GM18867 (cell line): ENCODE data around the gene CDC25C.
"Not testable (repeated sequence)": the region's sequence is repeated elsewhere in the genome, so short reads cannot be mapped to it uniquely, and the experiment has no call there.

ENCODE experiments used
- ATAC-seq: cut with Tn5 transposase; IDR thresholded peaks from one replicate; pipeline ENCODE4 v1.9.1; 2021; ENCODE audit warnings: mild to moderate bottlenecking, moderate library complexity; ENCODE audit not compliant: unreplicated experiment

Gene CDC25C

GRCh38 chr5:138280915-138281314 is 50.7 kb downstream of the CDC25C start:
- no peak for ATAC-seq

GRCh38 chr5:138276402-138277054 is 55.1 kb downstream of the CDC25C start:
- ATAC-seq: no peak

DNA sequence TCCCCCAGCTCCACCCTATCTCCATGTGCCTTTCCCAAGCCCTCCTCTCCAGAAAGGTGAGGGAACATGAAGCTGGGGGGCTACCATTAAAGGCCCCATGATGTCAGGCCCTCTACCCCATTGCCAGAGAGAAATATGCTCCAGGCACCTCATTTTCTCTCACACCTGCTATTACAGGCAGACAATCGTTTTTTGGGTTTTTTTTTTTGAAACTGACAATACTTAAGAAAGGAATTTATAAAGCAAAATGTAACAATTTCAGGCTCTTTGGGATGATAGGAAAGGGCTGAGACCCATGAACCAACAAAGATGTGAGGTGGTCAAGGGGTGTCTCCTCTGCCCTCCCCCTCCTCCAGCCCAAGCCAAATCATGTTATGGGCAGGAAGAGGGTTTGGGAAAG is 55.7 kb downstream of the CDC25C start:
- no peak for ATAC-seq

DNA sequence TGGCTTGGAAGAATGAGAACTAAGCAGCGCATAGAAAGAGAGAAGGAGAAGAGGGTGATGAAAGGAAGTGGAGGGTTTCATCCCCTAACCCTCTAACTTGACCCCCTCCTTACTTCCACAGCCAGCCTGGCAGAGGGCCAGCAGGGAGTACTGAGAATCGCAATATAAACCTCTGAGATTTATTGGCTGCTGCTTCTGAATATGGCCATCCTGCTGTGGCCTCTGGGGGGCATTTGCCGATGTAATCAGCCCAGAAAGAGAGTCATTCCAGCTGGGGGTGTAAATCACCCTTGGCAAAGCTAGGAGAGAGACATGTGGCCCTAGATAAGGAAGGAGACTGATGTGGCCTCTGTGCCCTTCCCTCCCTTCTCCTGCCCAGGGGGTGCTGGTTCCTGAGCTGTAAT is 56.2 kb downstream of the CDC25C start:
- ATAC-seq: no peak

DNA sequence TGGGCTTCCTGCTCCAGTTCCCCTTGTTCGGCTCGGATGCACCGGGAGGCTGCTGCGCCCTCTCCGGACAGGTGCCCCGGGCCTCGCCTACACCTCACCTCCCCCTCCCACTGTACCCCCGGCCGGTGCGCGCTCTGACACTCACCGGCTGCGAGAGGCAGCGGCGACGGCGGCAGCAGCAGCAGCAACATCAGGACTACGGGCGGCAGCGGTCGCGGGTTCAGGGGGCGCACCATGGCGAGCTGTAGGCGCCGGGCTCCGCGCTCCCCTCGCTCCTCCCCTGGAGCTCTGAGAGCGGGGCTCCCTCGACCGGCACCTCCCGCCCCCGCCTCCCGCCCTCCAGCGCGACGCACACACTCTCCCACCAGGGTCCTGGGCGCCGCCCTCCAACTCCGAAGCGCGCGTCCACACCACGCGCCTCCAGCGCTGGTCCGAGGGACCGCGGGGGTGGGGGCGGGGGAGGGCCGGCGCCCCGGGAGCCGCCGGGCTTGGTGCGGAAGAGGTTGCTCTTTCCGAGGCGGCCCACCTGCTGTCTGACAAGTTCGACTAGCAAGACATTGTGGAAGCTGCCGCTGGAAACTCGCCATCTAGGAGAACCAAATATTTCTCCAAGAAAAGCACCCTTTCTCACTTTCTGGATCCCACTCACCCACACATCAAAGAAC is 57.3 kb downstream of the CDC25C start, which contains the start of gene GFRA3:
Gene GFRA3 (minus strand): TSS at position 433 of the 665 bp plus-strand sequence. CDS start 197 bp downstream, at position 236.
- no peak for ATAC-seq

DNA sequence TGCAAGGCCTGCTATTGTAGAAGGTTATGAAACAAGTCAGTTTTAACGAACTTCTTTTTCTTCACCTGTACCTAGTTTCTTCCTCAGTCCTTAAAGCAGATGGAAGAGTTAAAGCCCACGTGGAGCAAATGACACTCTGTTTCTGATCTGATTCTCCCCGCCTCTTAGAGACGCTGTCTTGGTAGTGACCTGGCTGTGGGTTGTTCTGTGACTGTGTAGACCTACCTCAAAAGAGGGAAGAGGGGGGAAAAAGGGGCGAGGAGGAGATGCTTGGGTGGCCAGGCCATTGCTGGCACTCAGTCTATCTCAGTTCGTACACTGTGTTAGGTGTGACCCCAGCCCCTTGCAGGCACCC is 57.8 kb downstream of the CDC25C start:
- ATAC-seq: no peak

DNA sequence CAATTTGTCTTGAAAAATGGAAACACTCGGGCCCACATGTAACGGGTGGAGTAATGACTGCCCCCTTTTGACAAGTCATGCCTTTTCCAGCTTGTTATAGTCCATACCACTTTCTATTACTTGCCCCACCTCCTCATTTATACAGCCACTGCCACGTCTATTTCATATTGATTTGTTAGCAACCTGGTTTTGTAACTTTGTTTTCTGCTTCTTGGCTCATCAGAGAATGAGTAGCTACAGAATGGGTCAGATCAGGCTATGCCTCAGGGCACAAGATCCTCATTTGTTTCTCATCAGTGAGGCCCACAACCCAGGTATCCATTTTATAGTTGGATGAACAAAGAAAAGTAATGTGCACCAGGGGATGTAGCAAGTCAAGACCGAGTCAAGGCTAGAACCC is 58.9 kb downstream of the CDC25C start:
- no peak for ATAC-seq

- no peak for ATAC-seq
Measured at GRCh38 chr5:138271281-138271680, 60.3 kb downstream of the CDC25C start.

DNA sequence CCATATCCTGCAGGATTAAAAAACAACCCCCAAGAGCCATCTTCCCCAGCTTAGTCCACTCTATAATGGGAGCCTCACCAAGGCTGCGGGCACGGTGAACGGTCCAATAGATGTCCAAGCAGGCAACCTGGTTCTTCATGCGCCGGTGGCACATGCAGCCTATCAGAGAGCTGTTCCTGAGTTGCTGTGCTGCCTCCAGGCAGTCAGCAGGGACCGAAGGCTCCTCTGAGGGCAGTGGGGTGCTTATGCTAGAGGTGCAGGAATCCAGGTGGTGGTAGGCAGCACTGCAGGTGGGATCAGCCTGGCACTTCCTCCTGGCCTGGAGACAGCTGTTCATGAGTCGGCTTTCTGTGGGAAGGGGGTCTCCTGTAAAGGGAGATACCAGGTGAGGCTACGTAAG is 67.4 kb downstream of the CDC25C start:
- ATAC-seq: no peak

- no peak for ATAC-seq
Measured at GRCh38 chr5:138263581-138263980, 68.0 kb downstream of the CDC25C start.

DNA sequence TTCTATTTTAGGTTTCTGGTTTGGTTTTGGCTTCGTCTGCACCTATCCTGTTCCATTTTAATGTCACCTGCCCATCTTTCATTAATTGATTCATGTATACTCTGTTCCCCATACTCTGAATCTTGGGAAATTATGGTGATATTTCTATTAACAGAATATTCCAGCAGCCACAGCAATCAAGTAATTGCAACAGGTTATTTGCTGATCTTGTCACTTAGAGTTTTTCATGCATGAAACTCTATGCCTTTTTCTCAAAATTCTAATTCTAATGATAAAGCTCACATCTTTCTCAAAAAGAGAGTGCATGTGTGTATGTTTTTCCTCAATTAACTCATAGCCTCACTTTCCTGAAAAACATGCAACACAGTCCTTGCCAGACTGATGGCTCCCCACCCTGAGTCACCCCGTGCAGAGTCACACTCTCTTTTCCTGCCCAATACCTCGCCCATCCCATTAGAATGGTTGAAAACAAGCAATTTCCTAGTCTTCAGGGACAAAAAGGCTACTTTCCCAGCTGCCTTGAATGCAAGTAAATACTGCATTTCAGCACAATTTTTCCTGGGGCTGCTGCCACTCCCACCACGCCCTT is 72.8 kb downstream of the CDC25C start:
- no peak for ATAC-seq

DNA sequence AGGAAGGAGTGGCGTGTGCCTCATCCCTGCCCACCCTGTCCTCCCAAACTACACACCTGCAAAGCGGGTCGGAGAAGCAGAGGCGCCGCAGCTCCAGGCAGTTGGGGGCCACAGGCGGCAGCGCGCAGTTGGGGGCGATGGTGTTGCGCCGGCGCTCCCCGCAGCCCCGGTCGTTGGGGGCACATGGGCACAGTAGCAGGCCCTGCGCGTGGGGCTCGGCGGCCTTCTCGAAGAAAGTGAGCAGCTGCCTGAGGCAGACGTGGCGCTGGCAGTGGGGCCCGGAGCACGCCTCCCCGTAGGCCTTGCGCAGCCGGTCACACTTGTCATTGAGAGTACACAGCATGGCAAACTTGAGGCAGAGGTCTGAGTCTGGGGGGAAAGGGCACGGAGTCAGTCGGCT is 74.0 kb downstream of the CDC25C start:
- no peak for ATAC-seq

- ATAC-seq: no peak
Measured at GRCh38 chr5:138252944-138253343, 78.7 kb downstream of the CDC25C start.

DNA sequence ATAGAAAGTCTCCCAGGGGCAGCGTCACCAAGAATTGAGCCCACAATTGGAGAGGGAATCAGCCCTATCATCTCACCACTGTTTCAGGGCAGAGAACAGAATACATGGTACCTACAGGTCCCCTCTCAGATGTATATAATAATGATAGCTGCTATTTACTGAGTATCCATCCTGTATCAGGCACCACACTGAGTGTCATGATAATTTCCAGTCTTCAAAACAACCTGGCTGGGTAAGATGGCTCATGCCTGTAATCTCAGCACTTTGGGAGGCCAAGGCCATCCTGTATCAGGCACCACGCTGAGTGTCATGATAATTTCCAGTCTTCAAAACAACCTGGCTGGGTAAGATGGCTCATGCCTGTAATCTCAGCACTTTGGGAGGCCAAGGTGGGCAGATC is 83.8 kb downstream of the CDC25C start:
- ATAC-seq: not testable (repeated sequence)

DNA sequence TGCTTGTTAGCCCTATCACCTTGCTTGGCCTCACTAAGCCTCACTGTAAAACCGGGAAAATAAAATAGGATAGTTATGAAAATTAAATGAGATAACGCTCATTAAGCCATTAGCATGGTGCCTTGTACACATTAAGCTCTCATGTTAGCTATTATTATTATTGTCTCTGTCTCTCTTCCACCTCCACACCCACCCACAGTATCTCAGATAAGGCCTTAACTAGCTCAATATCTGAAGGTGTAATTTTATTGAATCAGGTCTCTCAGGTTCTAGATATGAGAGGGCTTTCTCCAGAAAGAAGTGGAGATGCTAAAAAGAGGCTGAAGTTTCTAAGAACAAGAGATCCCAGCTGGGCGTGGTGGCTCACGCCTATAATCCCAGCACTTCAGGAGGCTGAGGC is 84.8 kb downstream of the CDC25C start:
- ATAC-seq: no peak

- ATAC-seq: no peak
Measured at GRCh38 chr5:138246334-138246733, 85.3 kb downstream of the CDC25C start.

DNA sequence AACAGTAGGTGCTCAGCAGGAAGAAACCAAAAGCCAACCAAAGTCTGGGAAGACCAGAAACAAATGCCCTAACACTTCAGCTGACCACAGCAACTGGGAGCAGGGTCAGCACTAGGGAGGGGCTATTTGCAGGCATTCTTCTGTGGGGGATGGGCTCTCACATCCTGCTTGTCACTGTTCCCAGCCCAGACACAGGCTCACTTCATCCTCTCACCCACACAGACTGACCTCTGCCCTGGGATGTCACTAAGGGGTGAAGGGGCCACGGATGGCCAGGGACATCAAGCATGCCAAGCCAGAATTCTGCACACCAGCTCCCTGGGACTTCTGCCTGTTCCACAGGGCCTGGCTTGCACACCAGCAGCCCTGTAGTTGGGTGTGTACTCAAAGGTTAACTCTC is 85.9 kb downstream of the CDC25C start:
- ATAC-seq: no peak

- ATAC-seq: no peak
Measured at GRCh38 chr5:138243794-138244193, 87.8 kb downstream of the CDC25C start.

GRCh38 chr5:138241688-138242571 is 89.7 kb downstream of the CDC25C start:
- ATAC-seq: no peak

DNA sequence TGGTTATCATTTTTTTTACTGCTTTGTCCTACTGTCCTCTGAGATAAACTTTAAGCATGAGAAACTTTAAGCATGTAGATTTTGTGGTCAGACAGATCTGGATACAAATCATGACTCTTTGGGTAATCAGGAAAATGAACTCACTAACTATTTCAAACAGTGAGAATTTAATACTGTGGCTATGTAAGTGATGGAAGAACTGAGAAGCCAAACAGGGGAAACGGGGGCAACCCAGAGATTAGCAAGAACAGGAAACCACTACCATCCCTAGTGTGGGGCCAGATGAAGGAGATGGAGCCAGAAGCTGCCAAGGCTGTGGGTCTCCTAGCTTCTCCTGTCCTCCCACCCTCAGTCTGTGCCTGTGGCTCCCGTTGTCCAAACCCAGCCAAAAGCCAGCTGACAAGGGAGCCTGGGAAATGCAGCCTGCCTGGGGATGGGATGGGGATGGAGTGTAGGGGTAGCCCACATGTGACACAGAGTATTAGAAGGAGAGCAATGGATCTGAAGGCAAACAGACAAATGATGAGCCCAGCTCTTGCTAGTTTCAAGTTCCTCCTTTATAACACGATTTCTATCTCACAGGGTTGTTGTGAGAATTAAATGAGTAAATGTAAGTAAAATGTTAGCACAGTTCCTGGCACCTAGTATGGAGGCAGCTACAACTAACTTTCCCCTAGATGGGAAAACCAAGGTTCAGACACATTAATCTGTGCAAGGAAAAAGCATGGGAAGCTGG is 90.8 kb downstream of the CDC25C start:
- no peak for ATAC-seq

DNA sequence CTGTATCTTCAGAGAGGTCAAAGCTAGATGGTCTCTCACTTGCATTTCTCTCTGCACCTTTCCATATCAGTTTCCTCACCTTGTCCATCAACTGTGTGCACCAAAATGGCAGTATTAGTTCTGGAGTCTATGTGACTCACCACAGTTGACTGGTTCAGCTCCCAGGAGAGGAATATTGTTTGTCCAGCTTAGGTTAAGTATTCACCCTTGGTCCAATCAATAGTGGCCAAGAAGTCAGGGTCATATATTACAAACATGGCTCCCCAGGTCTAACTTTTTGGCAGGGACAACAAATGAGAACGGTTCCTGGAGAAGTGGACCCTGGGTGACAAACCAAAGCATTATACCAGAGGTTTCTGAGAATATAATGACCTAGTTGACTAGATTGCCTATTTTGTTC is 93.6 kb downstream of the CDC25C start:
- no peak for ATAC-seq
